ENCODE measurements around the gene RAD21L1.
A peak's percentile ranks its signal among the peaks of the same experiment; 100 is the strongest.
"Not testable (repeated sequence)": the region's sequence is repeated elsewhere in the genome, so short reads cannot be mapped to it uniquely, and the experiment has no call there.

RAD21L1 gene

GRCh38 chr20:1242099-1242498, 16.3 kb downstream of the RAD21L1 start:
- in situ Hi-C loops (cut with HindIII; ENCODE audit: low sequenced_read_pairs), result no loop called here
- no peak for TF ChIP-seq CTCF (IDR thresholded peaks at IDR 0.05; ENCODE audit: low read depth, low read length)
- H3K4me3 ChIP-seq (ENCODE audit: low read depth, low read length), result no peak overlapping the region
- DNase-seq (ENCODE audit: low read depth, low spot score), result no peak

- DNase-seq (ENCODE audit: low read depth, low spot score), result peak; percentile 76
- in situ Hi-C loops (cut with HindIII; ENCODE audit: low sequenced_read_pairs), result no loop called here
- no peak for TF ChIP-seq CTCF (IDR thresholded peaks at IDR 0.05; ENCODE audit: low read depth, low read length)
- H3K4me3 ChIP-seq (ENCODE audit: low read depth, low read length), result no peak overlapping the region
Observed at GRCh38 chr20:1242530-1242929, 16.7 kb downstream of the RAD21L1 start.

GRCh38 chr20:1245578-1245977, 19.7 kb downstream of the RAD21L1 start:
- no peak for DNase-seq (ENCODE audit: low read depth, low spot score)
- in situ Hi-C loops (cut with HindIII; ENCODE audit: low sequenced_read_pairs), result no loop called here

GRCh38 chr20:1247689-1248088, 21.8 kb downstream of the RAD21L1 start:
- no peak for DNase-seq (ENCODE audit: low read depth, low spot score)
- TF ChIP-seq CTCF (IDR thresholded peaks at IDR 0.05; ENCODE audit: low read depth, low read length), result no peak
- in situ Hi-C loops (cut with HindIII; ENCODE audit: low sequenced_read_pairs), result no loop called here
- H3K4me3 ChIP-seq (ENCODE audit: low read depth, low read length), result no peak overlapping the region

More at GRCh38 chr20:1245578-1245977, 19.7 kb downstream of the RAD21L1 start:
- no peak overlapping the region for H3K4me3 ChIP-seq (ENCODE audit: low read depth, low read length)
- TF ChIP-seq CTCF (IDR thresholded peaks at IDR 0.05; ENCODE audit: low read depth, low read length), result no peak

GRCh38 chr20:1250282-1250681, 24.4 kb downstream of the RAD21L1 start:
- H3K4me3 ChIP-seq (ENCODE audit: low read depth, low read length); in situ Hi-C loops (cut with HindIII; ENCODE audit: low sequenced_read_pairs); DNase-seq (ENCODE audit: low read depth, low spot score): not testable (repeated sequence)

- no peak for TF ChIP-seq CTCF (IDR thresholded peaks at IDR 0.05; ENCODE audit: low read depth, low read length)
- H3K4me3 ChIP-seq (ENCODE audit: low read depth, low read length), result no peak overlapping the region
- in situ Hi-C loops (cut with HindIII; ENCODE audit: low sequenced_read_pairs), result no loop called here
- DNase-seq (ENCODE audit: low read depth, low spot score), result no peak
Observed at GRCh38 chr20:1252416-1252815, 26.6 kb downstream of the RAD21L1 start.

- H3K4me3 ChIP-seq (ENCODE audit: low read depth, low read length), result no peak overlapping the region
- in situ Hi-C loops (cut with HindIII; ENCODE audit: low sequenced_read_pairs), result no loop called here
- TF ChIP-seq CTCF (IDR thresholded peaks at IDR 0.05; ENCODE audit: low read depth, low read length), result no peak
Observed at GRCh38 chr20:1254254-1254653, 28.4 kb downstream of the RAD21L1 start.

More at GRCh38 chr20:1254254-1254653, 28.4 kb downstream of the RAD21L1 start:
- no peak for DNase-seq (ENCODE audit: low read depth, low spot score)
